Trophoblast cell (in vitro differentiated cells and primary cell): Measurements from ENCODE around the gene IFNL4.

ENCODE experiments used
- DNase-seq, 2 donors: peaks; one replicate each; pipeline ENCODE4 v3.0.0-alpha.2; 2016
- H2AFZ ChIP-seq: 2 replicates; pipeline ENCODE4 v1.6.1; 2013; ENCODE audit warnings: low read length, moderate library complexity, mild to moderate bottlenecking; ENCODE audit not compliant: insufficient read depth, poor library complexity
- H2AK5ac ChIP-seq: 2 replicates; pipeline ENCODE4 v1.6.1; 2013; ENCODE audit warnings: mild to moderate bottlenecking, low read length
- H2BK120ac ChIP-seq: 2 replicates; pipeline ENCODE4 v1.6.1; 2013; ENCODE audit warnings: low read length, mild to moderate bottlenecking, moderate library complexity; ENCODE audit not compliant: insufficient read depth, poor library complexity
- H2BK12ac ChIP-seq: 2 replicates; pipeline ENCODE4 v1.6.1; 2013; ENCODE audit warnings: mild to moderate bottlenecking, low read length, moderate library complexity
- H2BK5ac ChIP-seq: 2 replicates; pipeline ENCODE4 v1.6.1; 2013; ENCODE audit warnings: low read length, low read depth, moderate library complexity, mild to moderate bottlenecking; ENCODE audit not compliant: poor library complexity
- H3K14ac ChIP-seq: 2 replicates; pipeline ENCODE4 v1.6.1; 2013; ENCODE audit warnings: mild to moderate bottlenecking, low read length
- H3K18ac ChIP-seq: 2 replicates; pipeline ENCODE4 v1.6.1; 2013; ENCODE audit warnings: mild to moderate bottlenecking, low read length
- H3K23ac ChIP-seq: 2 replicates; pipeline ENCODE4 v1.6.1; 2013; ENCODE audit warnings: low read length
- H3K27ac ChIP-seq: 2 replicates; pipeline ENCODE4 v1.5.1; 2013; ENCODE audit warnings: low read depth, mild to moderate bottlenecking, inconsistent platforms, low read length, moderate library complexity
- H3K27me3 ChIP-seq: 2 replicates; pipeline ENCODE4 v1.6.1; 2013; ENCODE audit warnings: inconsistent platforms, mild to moderate bottlenecking, low read length, moderate library complexity; ENCODE audit not compliant: insufficient read depth
- H3K36me3 ChIP-seq, 2 experiments: 1 replicate in 1 of 2; 2 replicates in 1 of 2; pipeline ENCODE4 v1.6.1; 2013; ENCODE audit warnings: low read length in 2 of 2, mild to moderate bottlenecking in 2 of 2, moderate library complexity in 1 of 2; ENCODE audit not compliant: insufficient read depth in 2 of 2, control insufficient read depth in 1 of 2
- H3K4ac ChIP-seq: 2 replicates; pipeline ENCODE4 v1.6.1; 2013; ENCODE audit warnings: low read depth, mild to moderate bottlenecking, low read length, moderate library complexity
- H3K4me1 ChIP-seq, 2 experiments: 1 replicate in 1 of 2; 2 replicates in 1 of 2; pipeline ENCODE4 v1.6.1; 2013; ENCODE audit warnings: low read length in 2 of 2, mild to moderate bottlenecking in 2 of 2, moderate library complexity in 1 of 2; ENCODE audit not compliant: insufficient read depth in 2 of 2, control insufficient read depth in 1 of 2
- H3K4me2 ChIP-seq: 2 replicates; pipeline ENCODE4 v1.6.1; 2013; ENCODE audit warnings: inconsistent platforms, mild to moderate bottlenecking, low read length, moderate library complexity
- H3K4me3 ChIP-seq: 2 replicates; pipeline ENCODE4 v1.5.1; 2013; ENCODE audit warnings: mild to moderate bottlenecking, low read depth, low read length, inconsistent platforms
- H3K79me1 ChIP-seq: one replicate; pipeline ENCODE4 v1.6.1; 2013; ENCODE audit warnings: low read length
- H3K79me2 ChIP-seq: 2 replicates; pipeline ENCODE4 v1.6.1; 2013; ENCODE audit warnings: low read length, mild to moderate bottlenecking; ENCODE audit not compliant: control insufficient read depth, insufficient read depth, poor library complexity
- H3K9ac ChIP-seq: 2 replicates; pipeline ENCODE4 v1.6.1; 2013; ENCODE audit warnings: mild to moderate bottlenecking, low read length
- H3K9me3 ChIP-seq: 2 replicates; pipeline ENCODE4 v1.6.1; 2013; ENCODE audit warnings: low read depth, mild to moderate bottlenecking, control low read depth, inconsistent platforms, low read length; ENCODE audit not compliant: insufficient read depth
- H4K12ac ChIP-seq: 2 replicates; pipeline ENCODE4 v1.6.1; 2013; ENCODE audit warnings: low read depth, mild to moderate bottlenecking, low read length, moderate library complexity
- H4K8ac ChIP-seq: 2 replicates; pipeline ENCODE4 v1.6.1; 2013; ENCODE audit warnings: low read depth, mild to moderate bottlenecking, low read length, moderate library complexity
- H4K91ac ChIP-seq: one replicate; pipeline ENCODE4 v1.6.1; 2013; ENCODE audit warnings: low read depth, mild to moderate bottlenecking, low read length, moderate library complexity
- WGBS: extraction: QIAGEN DNeasy Blood & Tissue Kit; methylation state at CpG from one replicate; pipeline ENCODE4 v1.1.7; 2013; ENCODE audit warnings: missing lambda C conversion rate; ENCODE audit not compliant: insufficient read length, insufficient coverage; ENCODE audit errors: extremely low coverage; 5-methylcytosine and 5-hydroxymethylcytosine counted together

IFNL4 gene

GRCh38 chr19:39293394-39293793 lies 44.7 kb upstream of the IFNL4 start:
- no peaks in the 10 kb centered on the region for H3K79me1 ChIP-seq
- peaks cover 2 to 4% of the 10 kb centered on the region in 2 experiments for H3K4me1 ChIP-seq
- H4K91ac ChIP-seq = no peak overlapping the region
- no peak overlapping the region for H2BK5ac ChIP-seq
- no peak overlapping the region for H3K14ac ChIP-seq
- H3K36me3 ChIP-seq = no peaks in the 10 kb centered on the region
- H3K27me3 ChIP-seq = no peaks in the 10 kb centered on the region
- no peak overlapping the region for H3K9ac ChIP-seq
- H2AFZ ChIP-seq = no peak overlapping the region
- H3K79me2 ChIP-seq = no peaks in the 10 kb centered on the region
- no peak overlapping the region for H3K4ac ChIP-seq
- H3K18ac ChIP-seq = no peak overlapping the region
- H4K12ac ChIP-seq = no peak overlapping the region
- H3K27ac ChIP-seq = no peak overlapping the region
- no peaks in the 10 kb centered on the region for H3K9me3 ChIP-seq
- H3K23ac ChIP-seq = no peak overlapping the region
- H2BK12ac ChIP-seq = no peak overlapping the region
- no peak overlapping the region for H3K4me2 ChIP-seq
- no peak overlapping the region for H3K4me3 ChIP-seq
- no peak overlapping the region for H2AK5ac ChIP-seq
- no peak overlapping the region for H4K8ac ChIP-seq
- no peak overlapping the region for H2BK120ac ChIP-seq
- no CpG with 5 or more reads among the region's 4 CpGs for WGBS
- DNase-seq = no peak

- Histone ChIP-seq H3K27me3 (no peaks in the 10 kb centered on the region), H3K36me3 (no peaks in the 10 kb centered on the region), H3K23ac (no peak overlapping the region), H3K9me3 (no peaks in the 10 kb centered on the region), H4K8ac (no peak overlapping the region), H3K4me1 (no peaks in the 10 kb centered on the region), H3K14ac (no peak overlapping the region), H2BK5ac (no peak overlapping the region), H3K18ac (no peak overlapping the region), H3K79me1 (no peaks in the 10 kb centered on the region), H4K12ac (no peak overlapping the region), H3K4ac (no peak overlapping the region), H4K91ac (no peak overlapping the region), H3K4me3 (no peak overlapping the region), H2BK12ac (no peak overlapping the region), H3K79me2 (no peaks in the 10 kb centered on the region), H3K27ac (no peak overlapping the region), H2AK5ac (no peak overlapping the region), H2BK120ac (no peak overlapping the region), H3K9ac (no peak overlapping the region), H3K4me2 (no peak overlapping the region), H2AFZ (no peak overlapping the region)
- WGBS = no CpG with 5 or more reads among the region's 1 CpG
- DNase-seq = no peak
Measured at GRCh38 chr19:39284032-39284431, 35.4 kb upstream of the IFNL4 start.

- Histone ChIP-seq H4K91ac (no peak overlapping the region), H3K4me2 (no peak overlapping the region), H3K27me3 (no peaks in the 10 kb centered on the region), H3K27ac (no peak overlapping the region), H2BK5ac (no peak overlapping the region), H3K14ac (no peak overlapping the region), H2AK5ac (no peak overlapping the region), H2BK120ac (no peak overlapping the region), H3K9ac (no peak overlapping the region), H3K9me3 (no peaks in the 10 kb centered on the region), H4K8ac (no peak overlapping the region), H3K4me1 (no peaks in the 10 kb centered on the region), H2AFZ (no peak overlapping the region), H2BK12ac (no peak overlapping the region), H4K12ac (no peak overlapping the region), H3K23ac (no peak overlapping the region), H3K79me2 (no peaks in the 10 kb centered on the region), H3K18ac (no peak overlapping the region), H3K79me1 (no peaks in the 10 kb centered on the region), H3K4me3 (no peak overlapping the region), H3K4ac (no peak overlapping the region), H3K36me3 (no peaks in the 10 kb centered on the region)
- DNase-seq = no peak
- WGBS = no CpG with 5 or more reads among the region's 1 CpG
Measured at GRCh38 chr19:39282021-39282420, 33.4 kb upstream of the IFNL4 start.

GRCh38 chr19:39277598-39277997 lies 28.9 kb upstream of the IFNL4 start:
- Histone ChIP-seq H3K23ac (no peak overlapping the region), H3K9ac (no peak overlapping the region), H4K8ac (no peak overlapping the region), H3K4me2 (no peak overlapping the region), H4K91ac (no peak overlapping the region), H3K79me1 (no peaks in the 10 kb centered on the region), H3K4ac (no peak overlapping the region), H2AFZ (no peak overlapping the region), H2AK5ac (no peak overlapping the region), H3K4me1 (no peaks in the 10 kb centered on the region), H3K9me3 (no peaks in the 10 kb centered on the region), H3K27me3 (no peaks in the 10 kb centered on the region), H3K36me3 (no peaks in the 10 kb centered on the region), H4K12ac (no peak overlapping the region), H3K79me2 (no peaks in the 10 kb centered on the region), H2BK5ac (no peak overlapping the region), H2BK120ac (no peak overlapping the region), H3K27ac (no peak overlapping the region), H3K14ac (no peak overlapping the region), H2BK12ac (no peak overlapping the region), H3K4me3 (no peak overlapping the region), H3K18ac (no peak overlapping the region)
- peak; percentile 63 to 70 for DNase-seq
- WGBS = no CpG with 5 or more reads among the region's 7 CpGs
